Activated CD8-positive, alpha-beta memory T cell treated with anti-CD3 and anti-CD28 coated beads, Interleukin-2, amount 50 U/mL, for 24 hours (primary cell): ENCODE results near the gene RHCE.
"Not testable (repeated sequence)": the region's sequence is repeated elsewhere in the genome, so short reads cannot be mapped to it uniquely, and the experiment has no call there.

Source experiments
- DNase-seq: peaks from one replicate; pipeline ENCODE4 v3.0.0-alpha.2; 2020; ENCODE audit errors: extremely low read depth

The RHCE gene

GRCh38 chr1:25398079-25398478, 22.5 kb downstream of the RHCE start:
- not testable (repeated sequence) for DNase-seq

GRCh38 chr1:25397549-25397948, 23.1 kb downstream of the RHCE start:
- not testable (repeated sequence) for DNase-seq

GRCh38 chr1:25392841-25393240, 27.8 kb downstream of the RHCE start:
- DNase-seq, result no peak

GRCh38 chr1:25389721-25390120, 30.9 kb downstream of the RHCE start:
- not testable (repeated sequence) for DNase-seq

GRCh38 chr1:25388691-25389090, 31.9 kb downstream of the RHCE start:
- not testable (repeated sequence) for DNase-seq

GRCh38 chr1:25387096-25387495, 33.5 kb downstream of the RHCE start:
- not testable (repeated sequence) for DNase-seq

- DNase-seq, result not testable (repeated sequence)
Measured at GRCh38 chr1:25383875-25384274, 36.8 kb downstream of the RHCE start.

GRCh38 chr1:25383090-25383489, 37.5 kb downstream of the RHCE start:
- not testable (repeated sequence) for DNase-seq

GRCh38 chr1:25382543-25382942, 38.1 kb downstream of the RHCE start:
- DNase-seq, result not testable (repeated sequence)

GRCh38 chr1:25378367-25378766, 42.3 kb downstream of the RHCE start:
- not testable (repeated sequence) for DNase-seq

- DNase-seq, result not testable (repeated sequence)
Measured at GRCh38 chr1:25371757-25372156, 48.9 kb downstream of the RHCE start.

GRCh38 chr1:25369691-25370271, 50.8 kb downstream of the RHCE start:
- not testable (repeated sequence) for DNase-seq

GRCh38 chr1:25369241-25369640, 51.4 kb downstream of the RHCE start:
- DNase-seq, result no peak

GRCh38 chr1:25362634-25363559, 57.7 kb downstream of the RHCE start:
- not testable (repeated sequence) for DNase-seq

- no peak for DNase-seq
Measured at GRCh38 chr1:25361901-25362300, 58.7 kb downstream of the RHCE start.

- no peak for DNase-seq
Measured at GRCh38 chr1:25360596-25361581, 59.7 kb downstream of the RHCE start.

- DNase-seq, result no peak
Measured at GRCh38 chr1:25356848-25357247, 63.8 kb downstream of the RHCE start.

- no peak for DNase-seq
Measured at GRCh38 chr1:25356441-25356840, 64.2 kb downstream of the RHCE start.

- DNase-seq, result no peak
Measured at GRCh38 chr1:25355841-25356395, 64.7 kb downstream of the RHCE start.

- no peak for DNase-seq
Measured at GRCh38 chr1:25349606-25350005, 71.0 kb downstream of the RHCE start.

- no peak for DNase-seq
Measured at GRCh38 chr1:25347556-25347955, 73.1 kb downstream of the RHCE start.
